ENCODE measurements around the gene CLDN5.
A peak's percentile ranks its signal among the peaks of the same experiment; 100 is the strongest.

The CLDN5 gene

DNA sequence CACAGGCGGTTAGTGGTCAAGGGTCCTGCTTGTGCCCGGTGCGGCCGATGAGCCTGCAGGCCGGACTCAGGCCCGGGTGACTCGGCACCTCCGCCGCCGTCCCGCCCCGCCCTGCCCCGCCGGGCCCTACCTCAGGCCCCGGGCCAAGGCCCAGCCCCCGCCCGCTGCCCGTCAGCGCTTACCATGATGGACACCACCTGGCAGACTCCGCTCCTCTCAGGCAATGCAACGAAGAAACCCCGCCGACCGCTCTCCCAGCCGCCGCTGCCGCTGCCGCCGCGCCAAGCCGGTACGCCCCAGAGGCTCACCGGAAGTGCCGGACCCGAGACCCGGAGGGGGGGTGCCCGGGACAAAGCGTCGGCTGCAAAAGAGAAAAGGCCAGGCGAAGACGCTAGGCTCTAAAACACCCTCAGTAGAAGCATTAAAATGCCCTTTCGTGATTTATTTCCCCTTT, 45.3 kb downstream of the CLDN5 start, which contains the start of gene UFD1:
TSS of gene UFD1 (minus strand) at position 293 of the 454 bp plus-strand sequence. CDS start at position 185, 108 bp downstream.
- peak; percentile 95 for DNase-seq

- no peak for DNase-seq
Measured at GRCh38 chr22:19478045-19478900, 45.9 kb downstream of the CLDN5 start.

- no peak for DNase-seq
Measured at GRCh38 chr22:19477321-19478044, 46.7 kb downstream of the CLDN5 start.

DNA sequence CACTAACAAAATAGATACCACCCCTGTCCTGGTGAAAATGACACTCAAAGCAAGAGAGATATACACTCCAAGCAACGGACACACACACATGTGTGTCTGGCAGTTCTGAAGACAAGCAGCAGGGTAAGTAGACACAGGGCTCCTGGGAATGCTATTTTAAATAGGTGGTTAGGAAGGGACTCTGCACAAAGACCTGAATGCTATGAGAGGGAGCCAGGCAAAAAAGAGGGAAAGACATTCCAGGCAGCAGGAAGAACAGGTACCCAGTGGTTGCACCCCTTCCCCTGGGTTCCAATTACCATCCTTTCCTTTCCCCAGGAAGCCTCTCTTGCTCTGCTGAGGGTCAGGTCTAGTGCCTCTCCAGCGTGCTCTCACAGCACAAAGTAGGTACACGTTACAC, 48.2 kb downstream of the CLDN5 start:
- DNase-seq: no peak

- DNase-seq: no peak
Measured at GRCh38 chr22:19473578-19473977, 50.6 kb downstream of the CLDN5 start.

Data from NCI-H1092 treated with DMSO at 0.1 percent for 48 hours (cell line).